ENCODE results near the gene SPPL3. TPM values are rescaled to one million over a fixed set of nuclear protein-coding genes. Genes with fewer than 3 reads are reported as not detected.

SPPL3 gene
- total and polyA plus RNA-seq, 8 donors = 5.0 to 63.4 (median 18.0) TPM

DNA sequence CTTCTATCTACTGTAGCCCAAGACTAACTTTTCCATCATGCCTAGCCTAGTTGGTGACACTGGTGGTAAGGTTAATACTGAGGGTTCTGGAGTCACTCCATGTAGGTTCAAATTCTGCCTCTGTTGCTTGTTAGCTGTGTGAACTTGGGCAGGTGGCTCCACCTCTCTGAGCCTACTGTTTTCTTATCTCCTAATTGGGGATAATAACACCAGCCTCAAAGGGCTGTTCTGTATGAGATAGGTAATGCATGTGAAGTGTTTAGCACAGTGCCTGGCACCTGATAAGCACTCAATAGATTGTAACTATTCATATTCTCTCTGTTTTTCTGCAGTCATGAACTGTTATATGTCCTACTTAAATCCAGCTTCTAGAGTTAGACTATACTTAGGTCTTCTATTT, 17.5 kb upstream of the SPPL3 start:
- H3K27me3 ChIP-seq = no peaks in the 10 kb centered on the region
- DNase-seq = no peak

DNA sequence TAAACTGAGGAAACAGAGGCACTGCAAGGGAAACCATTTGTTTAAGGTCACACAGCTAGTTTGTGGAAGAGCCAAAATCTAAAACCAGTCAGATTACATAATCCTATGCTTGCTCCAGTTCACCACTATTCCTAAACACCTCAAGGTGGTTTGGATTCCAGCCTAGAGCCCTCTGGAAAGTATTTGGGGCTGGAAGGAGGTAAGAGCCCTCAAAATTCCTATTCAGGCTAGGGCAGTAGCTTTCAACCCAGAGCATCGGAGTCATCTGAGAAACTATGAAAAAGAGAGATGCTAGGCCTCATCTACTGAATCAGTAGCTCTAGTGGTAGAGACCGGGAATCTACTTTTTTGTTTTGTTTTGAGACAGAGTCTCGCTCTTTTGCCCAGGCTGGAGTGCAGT, 16.0 kb upstream of the SPPL3 start:
- no peak for DNase-seq
- TF ChIP-seq POLR2AphosphoS5 (IDR thresholded peaks at IDR 0.05) (no peak), POLR2A (IDR thresholded peaks at IDR 0.05) (no peak), EP300 (IDR thresholded peaks at IDR 0.05) (no peak)
- TF ChIP-seq, protein P1, sequence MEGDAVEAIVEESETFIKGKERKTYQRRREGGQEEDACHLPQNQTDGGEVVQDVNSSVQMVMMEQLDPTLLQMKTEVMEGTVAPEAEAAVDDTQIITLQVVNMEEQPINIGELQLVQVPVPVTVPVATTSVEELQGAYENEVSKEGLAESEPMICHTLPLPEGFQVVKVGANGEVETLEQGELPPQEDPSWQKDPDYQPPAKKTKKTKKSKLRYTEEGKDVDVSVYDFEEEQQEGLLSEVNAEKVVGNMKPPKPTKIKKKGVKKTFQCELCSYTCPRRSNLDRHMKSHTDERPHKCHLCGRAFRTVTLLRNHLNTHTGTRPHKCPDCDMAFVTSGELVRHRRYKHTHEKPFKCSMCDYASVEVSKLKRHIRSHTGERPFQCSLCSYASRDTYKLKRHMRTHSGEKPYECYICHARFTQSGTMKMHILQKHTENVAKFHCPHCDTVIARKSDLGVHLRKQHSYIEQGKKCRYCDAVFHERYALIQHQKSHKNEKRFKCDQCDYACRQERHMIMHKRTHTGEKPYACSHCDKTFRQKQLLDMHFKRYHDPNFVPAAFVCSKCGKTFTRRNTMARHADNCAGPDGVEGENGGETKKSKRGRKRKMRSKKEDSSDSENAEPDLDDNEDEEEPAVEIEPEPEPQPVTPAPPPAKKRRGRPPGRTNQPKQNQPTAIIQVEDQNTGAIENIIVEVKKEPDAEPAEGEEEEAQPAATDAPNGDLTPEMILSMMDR (IDR thresholded peaks at IDR 0.05) = no peak
- 86 to 94% (median 90%) methylated on average over 3 of the region's 3 CpGs for WGBS, 5 donors
- Histone ChIP-seq H3K4me1 (no peaks in the 10 kb centered on the region), H3K36me3 (no peaks in the 10 kb centered on the region), H3K4me3 (no peak overlapping the region), H3K9me3 (peaks cover 0 to 19% (median 13%) of the 10 kb centered on the region in 4 donors), H3K27ac (no peak overlapping the region), H3K27me3 (no peaks in the 10 kb centered on the region)
- intact Hi-C loops (cut with DNase I; ENCODE audit: low total_unique reads) = no loop called here

More for the DNA sequence above, 17.5 kb upstream of the SPPL3 start:
- Histone ChIP-seq H3K9me3 (peaks cover 0 to 19% (median 13%) of the 10 kb centered on the region in 4 donors), H3K36me3 (no peaks in the 10 kb centered on the region), H3K4me3 (no peak overlapping the region), H3K4me1 (no peaks in the 10 kb centered on the region), H3K27ac (no peak overlapping the region)
- TF ChIP-seq POLR2AphosphoS5 (IDR thresholded peaks at IDR 0.05) = no peak
- TF ChIP-seq EP300 (IDR thresholded peaks at IDR 0.05) = no peak
- TF ChIP-seq, protein P1 (IDR thresholded peaks at IDR 0.05) = no peak
- TF ChIP-seq POLR2A (IDR thresholded peaks at IDR 0.05) = no peak
- intact Hi-C loops (cut with DNase I; ENCODE audit: low total_unique reads) = no loop called here

DNA sequence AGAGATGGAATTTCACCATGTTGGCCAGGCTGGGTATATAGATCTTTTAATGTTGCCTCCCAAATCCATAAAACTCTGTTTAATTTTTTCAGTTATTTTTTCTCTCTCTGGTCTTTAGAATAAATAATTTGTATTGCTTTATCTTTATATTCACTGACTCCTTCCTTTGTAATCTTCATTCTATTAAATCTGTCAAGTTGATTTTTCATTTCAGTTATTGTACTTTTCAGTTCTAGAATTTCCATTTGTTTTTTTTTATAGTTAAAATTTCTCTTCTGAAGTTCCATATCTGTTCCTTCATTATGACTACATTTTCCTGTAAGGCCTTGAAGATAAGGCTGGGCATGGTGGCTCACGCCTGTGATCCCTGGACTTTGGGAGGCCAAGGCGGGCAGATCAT, 13.6 kb upstream of the SPPL3 start:
- no peak for TF ChIP-seq POLR2A (IDR thresholded peaks at IDR 0.05)
- TF ChIP-seq POLR2AphosphoS5 (IDR thresholded peaks at IDR 0.05) = no peak
- no peak for TF ChIP-seq EP300 (IDR thresholded peaks at IDR 0.05)
- TF ChIP-seq, protein P1 (IDR thresholded peaks at IDR 0.05) = no peak
- Histone ChIP-seq H3K4me3 (no peak overlapping the region), H3K27ac (no peak overlapping the region), H3K4me1 (no peaks in the 10 kb centered on the region), H3K27me3 (no peaks in the 10 kb centered on the region), H3K9me3 (peaks cover 0 to 19% (median 13%) of the 10 kb centered on the region in 4 donors), H3K36me3 (no peaks in the 10 kb centered on the region)
- intact Hi-C loops (cut with DNase I; ENCODE audit: low total_unique reads) = no loop called here
- WGBS, 5 donors = 89 to 93% (median 93%) methylated on average over 2 of the region's 2 CpGs
- DNase-seq = no peak

DNA sequence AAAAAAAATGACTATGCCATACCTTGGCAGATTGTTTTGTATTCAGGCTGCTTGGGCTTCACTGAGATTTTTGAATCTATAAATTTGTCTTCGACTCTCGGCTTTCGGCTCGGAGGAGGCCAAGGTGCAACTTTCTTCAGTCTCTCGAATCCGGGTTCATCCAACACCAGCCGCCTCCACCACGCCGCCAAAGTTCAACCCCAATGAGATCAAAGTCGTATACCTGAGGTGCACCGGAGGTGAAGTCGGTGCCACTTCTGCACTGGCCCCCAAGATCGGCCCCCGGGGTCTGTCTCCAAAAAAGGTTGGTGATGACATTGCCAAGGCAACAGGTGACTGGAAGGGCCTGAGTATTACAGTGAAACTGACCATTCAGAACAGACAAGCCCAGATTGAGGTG, 12.4 kb upstream of the SPPL3 start:
- Histone ChIP-seq H3K27me3 (no peaks in the 10 kb centered on the region), H3K4me3 (no peak overlapping the region), H3K27ac (no peak overlapping the region), H3K4me1 (no peaks in the 10 kb centered on the region), H3K36me3 (no peaks in the 10 kb centered on the region), H3K9me3 (peaks cover 0 to 19% (median 13%) of the 10 kb centered on the region in 4 donors)
- TF ChIP-seq, protein P1 (IDR thresholded peaks at IDR 0.05) = no peak
- no peak for TF ChIP-seq POLR2A (IDR thresholded peaks at IDR 0.05)
- no peak for TF ChIP-seq POLR2AphosphoS5 (IDR thresholded peaks at IDR 0.05)
- intact Hi-C loops (cut with DNase I; ENCODE audit: low total_unique reads) = no loop called here
- WGBS, 5 donors = 97 to 98% (median 97%) methylated on average over 14 of the region's 14 CpGs
- DNase-seq = no peak

All from stomach (tissue), 9 donors.